OCI-LY7 (cell line): Measurements from ENCODE around the gene METAP1D.

ENCODE experiments used
- EZH2phosphoT487 ChIP-seq: fragments of 200-600 bp; sonication (generic); IDR thresholded peaks from 2 replicates; pipeline ENCODE4 v1.6.1; 2018; ENCODE audit warnings: low read depth, borderline replicate concordance, mild to moderate bottlenecking, mixed run types, antibody characterized with exemption, low read length, moderate library complexity, mixed read lengths
- TF ChIP-seq, protein P1 (sequence below): fragments of 200-600 bp; sonication (generic); conservative IDR thresholded peaks from 2 replicates; pipeline ENCODE4 v1.5.1; 2014; ENCODE audit warnings: mild to moderate bottlenecking, antibody characterized with exemption, low read length, moderate library complexity, mixed read lengths

- TF ChIP-seq, protein P1, sequence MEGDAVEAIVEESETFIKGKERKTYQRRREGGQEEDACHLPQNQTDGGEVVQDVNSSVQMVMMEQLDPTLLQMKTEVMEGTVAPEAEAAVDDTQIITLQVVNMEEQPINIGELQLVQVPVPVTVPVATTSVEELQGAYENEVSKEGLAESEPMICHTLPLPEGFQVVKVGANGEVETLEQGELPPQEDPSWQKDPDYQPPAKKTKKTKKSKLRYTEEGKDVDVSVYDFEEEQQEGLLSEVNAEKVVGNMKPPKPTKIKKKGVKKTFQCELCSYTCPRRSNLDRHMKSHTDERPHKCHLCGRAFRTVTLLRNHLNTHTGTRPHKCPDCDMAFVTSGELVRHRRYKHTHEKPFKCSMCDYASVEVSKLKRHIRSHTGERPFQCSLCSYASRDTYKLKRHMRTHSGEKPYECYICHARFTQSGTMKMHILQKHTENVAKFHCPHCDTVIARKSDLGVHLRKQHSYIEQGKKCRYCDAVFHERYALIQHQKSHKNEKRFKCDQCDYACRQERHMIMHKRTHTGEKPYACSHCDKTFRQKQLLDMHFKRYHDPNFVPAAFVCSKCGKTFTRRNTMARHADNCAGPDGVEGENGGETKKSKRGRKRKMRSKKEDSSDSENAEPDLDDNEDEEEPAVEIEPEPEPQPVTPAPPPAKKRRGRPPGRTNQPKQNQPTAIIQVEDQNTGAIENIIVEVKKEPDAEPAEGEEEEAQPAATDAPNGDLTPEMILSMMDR = no peak
- no peak for TF ChIP-seq EZH2phosphoT487
These were observed 31.8 kb downstream of the METAP1D start for GRCh38 chr2:172031536-172031935.
